Left lung (tissue), 10 donors: ENCODE data around the gene SPTBN1. TPM values are rescaled to one million over a fixed set of nuclear protein-coding genes. Genes with fewer than 3 reads are reported as not detected.
A peak's percentile ranks its signal among the peaks of the same experiment; 100 is the strongest.

ENCODE experiments used
- ATAC-seq: fragments of 200-7000 bp; cut with Tn5 transposase; one replicate; pipeline ENCODE4 v1.9.1; 2020; ENCODE audit warnings: moderate library complexity
- DNase-seq, 4 donors: peaks; one replicate each; pipeline ENCODE4 v3.0.0-alpha.2; 2013 to 2020
- H3K27ac ChIP-seq, 2 donors: fragments of 200-600 bp; sonication (generic) in 1 of 2; one replicate each; pipeline versions ENCODE4 v1.5.0 to v1.8.0; 2020 to 2021
- H3K27me3 ChIP-seq, 2 donors: fragments of 200-600 bp; sonication (generic) in 1 of 2; one replicate each; pipeline versions ENCODE4 v1.5.0 to v1.8.0; 2020 to 2021
- H3K36me3 ChIP-seq, 2 donors: fragments of 200-600 bp; sonication (generic) in 1 of 2; one replicate each; pipeline versions ENCODE4 v1.5.0 to v1.8.0; 2020 to 2021
- H3K4me1 ChIP-seq, 2 donors: fragments of 200-600 bp; one replicate each; pipeline ENCODE4 v1.8.0; 2021
- H3K4me3 ChIP-seq, 2 donors: fragments of 200-600 bp; sonication (generic) in 1 of 2; one replicate each; pipeline versions ENCODE4 v1.5.0 to v1.8.0; 2020 to 2021; ENCODE audit warnings: mild to moderate bottlenecking in 1 of 2
- H3K9me3 ChIP-seq, 2 donors: fragments of 200-600 bp; sonication (generic) in 1 of 2; one replicate each; pipeline versions ENCODE4 v1.5.0 to v1.8.0; 2020 to 2021
- CTCF ChIP-seq, 2 donors: fragments of 200-600 bp; sonication (generic) in 1 of 2; IDR thresholded peaks; one replicate each; pipeline versions ENCODE4 v1.5.0 to v1.8.0; 2021; ENCODE audit warnings: antibody characterized with exemption in 2 of 2
- intact Hi-C, 2 donors: fragments of 100-400 bp; cut with DNase I; formaldehyde crosslinking; loops; one replicate each; pipeline versions ENCODE4 v1.11.2 to v1.14.2; 2022
- polyA plus RNA-seq, 6 donors: library from polyadenylated mRNA; unstranded; fragments of 120-200 nt; gene quantifications; one replicate each; pipeline ENCODE4 v1.2.1, GENCODE V29; 2013; ENCODE audit not compliant: insufficient read length in 6 of 6
- total RNA-seq, 2 donors: library from RNA; stranded (reverse); fragmentation: NEBNext Ultra II Directional; extraction: Animal tissue kit (Norgen Biotek cat#: 25700); gene quantifications; one replicate each; pipeline ENCODE4 v1.2.1, GENCODE V29; 2021
- donor health status: DM: no; HTN: yes; CAD: no.
- donor health status: DM: no; HTN: no; CAD: no.

Gene SPTBN1
- total and polyA plus RNA-seq, 8 donors, result 441 to 578 (median 543) TPM

GRCh38 chr2:54555318-54555837 is 99.3 kb downstream of the SPTBN1 start:
- Histone ChIP-seq H3K4me3 (no peak overlapping the region), H3K27ac (peak overlapping the region in 1 of 2 donors; percentile 97), H3K27me3 (no peaks in the 10 kb centered on the region), H3K4me1 (peaks cover 29 to 65% of the 10 kb centered on the region in 2 donors), H3K9me3 (no peaks in the 10 kb centered on the region), H3K36me3 (no peaks in the 10 kb centered on the region)
- intact Hi-C loops, result no loop called here
- DNase-seq, result no peak
- no peak for ATAC-seq
- TF ChIP-seq CTCF (IDR thresholded peaks at IDR 0.05), result no peak

- intact Hi-C loops, result no loop called here
- TF ChIP-seq CTCF (IDR thresholded peaks at IDR 0.05), result no peak
- no peak overlapping the region for H3K4me3 ChIP-seq
- DNase-seq (no peak), ATAC-seq (peak; percentile 8)
- peaks cover 34 to 65% of the 10 kb centered on the region in 2 donors for H3K4me1 ChIP-seq
- peak overlapping the region; percentile 87 to 97 for H3K27ac ChIP-seq
- no peaks in the 10 kb centered on the region for H3K36me3 ChIP-seq
- no peaks in the 10 kb centered on the region for H3K9me3 ChIP-seq
- no peaks in the 10 kb centered on the region for H3K27me3 ChIP-seq
These were observed 100.5 kb downstream of the SPTBN1 start for GRCh38 chr2:54556621-54557121.

- no peak for TF ChIP-seq CTCF (IDR thresholded peaks at IDR 0.05)
- Histone ChIP-seq H3K4me3 (peak overlapping the region; percentile 41 to 63), H3K36me3 (no peaks in the 10 kb centered on the region), H3K9me3 (no peaks in the 10 kb centered on the region), H3K27ac (peak overlapping the region; percentile 87 to 97), H3K27me3 (no peaks in the 10 kb centered on the region), H3K4me1 (peaks cover 35 to 69% of the 10 kb centered on the region in 2 donors)
- intact Hi-C loops, result no loop called here
- ATAC-seq, result no peak
- no peak for DNase-seq
These were observed 101.1 kb downstream of the SPTBN1 start for GRCh38 chr2:54557211-54557600.

- peak overlapping the region; percentile 41 to 63 for H3K4me3 ChIP-seq
- no peaks in the 10 kb centered on the region for H3K9me3 ChIP-seq
- H3K36me3 ChIP-seq, result no peaks in the 10 kb centered on the region
- TF ChIP-seq CTCF (IDR thresholded peaks at IDR 0.05), result peak in 1 of 2 donors; percentile 14
- ATAC-seq (peak; percentile 52), DNase-seq (peak in 3 of 4 donors; percentile 55 to 93 (median 65))
- intact Hi-C loops, result no loop called here
- H3K27ac ChIP-seq, result peak overlapping the region; percentile 87 to 97
- H3K4me1 ChIP-seq, result peaks cover 37 to 71% of the 10 kb centered on the region in 2 donors
- H3K27me3 ChIP-seq, result no peaks in the 10 kb centered on the region
These were observed 101.6 kb downstream of the SPTBN1 start for GRCh38 chr2:54557601-54558187.

- peak overlapping the region; percentile 87 to 97 for H3K27ac ChIP-seq
- ATAC-seq, result peak; percentile 71
- H3K9me3 ChIP-seq, result no peaks in the 10 kb centered on the region
- peaks cover 37 to 65% of the 10 kb centered on the region in 2 donors for H3K4me1 ChIP-seq
- no peaks in the 10 kb centered on the region for H3K27me3 ChIP-seq
- peak; percentile 56 to 92 (median 64) for DNase-seq
- intact Hi-C loops, result no loop called here
- no peaks in the 10 kb centered on the region for H3K36me3 ChIP-seq
- no peak for TF ChIP-seq CTCF (IDR thresholded peaks at IDR 0.05)
- H3K4me3 ChIP-seq, result peak overlapping the region; percentile 41 to 63
These were observed 102.3 kb downstream of the SPTBN1 start for GRCh38 chr2:54558188-54559005.
